Measurements from ENCODE around the gene ERMP1.
"Not testable (repeated sequence)": the region's sequence is repeated elsewhere in the genome, so short reads cannot be mapped to it uniquely, and the experiment has no call there.

Gene ERMP1

GRCh38 chr9:5817862-5818261 lies 15.1 kb downstream of the ERMP1 start:
- no peak for DNase-seq

GRCh38 chr9:5815461-5815860 lies 17.5 kb downstream of the ERMP1 start:
- no peak for DNase-seq

DNA sequence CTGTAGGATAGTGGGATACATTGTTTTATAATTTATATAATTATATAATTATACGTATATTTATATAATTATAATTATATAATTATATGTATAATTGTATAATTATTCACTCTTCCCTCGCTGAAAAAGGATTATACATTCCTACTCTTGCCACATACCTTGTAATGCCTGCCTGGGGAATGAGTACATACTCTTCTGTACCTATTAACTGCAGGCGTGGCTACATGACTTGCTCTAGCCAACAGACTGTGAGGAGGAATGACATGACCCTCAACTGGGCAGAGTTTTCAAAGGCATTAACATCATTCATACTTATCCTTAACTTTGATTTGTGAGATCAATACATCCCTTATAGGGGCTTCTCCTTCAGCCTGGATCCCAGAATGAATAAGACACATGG lies 19.1 kb downstream of the ERMP1 start:
- DNase-seq, result no peak

- DNase-seq, result no peak
These were observed 21.2 kb downstream of the ERMP1 start for GRCh38 chr9:5811751-5812150.

DNA sequence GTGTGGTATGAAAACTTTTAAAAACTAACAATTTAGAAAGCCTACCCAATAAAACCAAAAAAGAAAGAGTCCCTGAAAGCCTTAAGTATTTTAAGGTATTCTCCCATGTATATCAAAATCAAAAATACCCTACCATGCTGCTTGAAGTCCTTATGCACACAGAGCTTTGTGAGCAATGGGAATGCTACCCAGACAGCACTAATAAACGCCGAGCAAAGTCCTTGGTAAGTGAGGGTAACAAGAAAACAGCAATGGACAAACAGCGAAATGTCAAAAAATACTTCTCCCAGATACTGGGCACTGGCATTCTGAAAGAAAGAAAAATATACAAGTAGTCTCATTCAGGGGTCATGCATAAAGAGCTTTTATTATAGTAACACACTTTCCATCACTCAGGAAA lies 27.4 kb downstream of the ERMP1 start:
- DNase-seq, result no peak

GRCh38 chr9:5801739-5802113 lies 31.2 kb downstream of the ERMP1 start:
- DNase-seq, result no peak

DNA sequence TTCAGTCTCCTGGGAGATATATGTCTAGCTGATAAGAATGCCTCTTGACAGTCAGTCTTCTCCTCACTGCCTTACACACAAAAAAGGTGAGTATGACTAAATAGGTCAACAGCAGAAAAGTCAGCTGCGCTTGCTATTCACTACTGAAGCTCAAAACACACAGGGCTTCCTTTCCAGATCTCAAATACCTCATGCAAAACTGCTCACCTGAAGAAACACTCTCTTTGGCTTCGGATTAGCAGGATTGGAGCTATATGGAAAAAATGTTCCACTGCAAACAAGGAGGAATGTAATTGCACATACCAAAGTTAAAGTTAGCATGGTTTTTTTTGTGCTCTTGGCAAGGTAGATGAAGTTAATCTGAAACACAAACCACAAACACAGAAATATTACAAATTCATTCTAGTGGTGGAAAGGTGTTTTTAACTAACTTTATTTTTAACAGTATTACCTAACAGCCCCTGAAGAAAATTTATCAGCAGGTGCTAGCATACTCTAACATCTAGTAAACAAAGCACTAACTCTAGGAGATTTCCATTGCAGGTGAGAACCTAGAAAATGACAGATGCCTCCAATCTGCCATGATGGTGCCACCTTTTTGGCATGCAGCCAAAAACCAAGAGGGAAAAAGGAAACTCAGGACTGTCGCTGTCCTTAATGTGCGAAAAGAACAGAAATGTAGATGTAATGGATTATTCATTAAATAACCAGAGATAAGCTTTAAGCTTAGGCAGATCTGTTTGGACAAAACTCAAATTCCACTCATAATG lies 31.8 kb downstream of the ERMP1 start:
- DNase-seq, result no peak

- DNase-seq, result not testable (repeated sequence)
These were observed 32.5 kb downstream of the ERMP1 start for GRCh38 chr9:5800378-5800777.

GRCh38 chr9:5799314-5799713 lies 33.6 kb downstream of the ERMP1 start:
- peak; percentile 9 for DNase-seq

GRCh38 chr9:5798581-5798980 lies 34.3 kb downstream of the ERMP1 start:
- DNase-seq, result no peak

DNA sequence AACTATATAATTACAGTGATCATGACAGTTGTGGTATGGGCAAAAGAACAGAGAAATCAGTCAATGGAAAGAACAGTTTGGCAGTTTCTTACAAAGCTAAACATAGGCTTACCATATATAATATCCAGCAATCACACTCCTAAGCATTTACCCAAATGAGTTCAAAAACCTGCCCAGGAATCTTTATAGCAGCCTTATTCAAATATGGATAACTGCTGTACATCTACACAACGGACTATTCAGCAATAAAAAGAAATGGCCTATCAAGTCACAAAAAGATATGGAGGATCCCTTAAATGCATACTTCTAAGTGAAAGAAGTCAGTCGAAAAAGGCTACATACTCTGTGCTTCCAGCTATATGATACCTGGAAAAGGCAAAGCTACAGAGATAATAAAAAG lies 36.6 kb downstream of the ERMP1 start:
- DNase-seq, result no peak

DNA sequence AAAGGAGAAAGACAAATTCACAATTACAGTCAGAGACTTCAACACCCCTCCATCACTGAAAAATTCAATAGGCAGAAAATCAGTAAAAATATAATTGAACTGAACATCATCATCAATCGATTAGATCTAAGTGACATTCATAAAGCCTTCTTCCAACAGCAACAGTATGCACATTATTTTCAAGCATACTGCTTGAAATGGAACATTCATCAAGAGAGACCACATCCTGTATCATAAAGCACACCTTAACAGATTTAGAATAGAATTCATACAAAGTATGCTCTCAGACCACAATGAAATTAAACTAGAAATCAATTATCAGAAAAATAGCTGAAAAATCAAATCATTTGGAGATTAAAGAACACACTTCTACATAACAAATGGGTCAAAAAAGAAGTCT lies 39.1 kb downstream of the ERMP1 start:
- DNase-seq, result no peak

DNA sequence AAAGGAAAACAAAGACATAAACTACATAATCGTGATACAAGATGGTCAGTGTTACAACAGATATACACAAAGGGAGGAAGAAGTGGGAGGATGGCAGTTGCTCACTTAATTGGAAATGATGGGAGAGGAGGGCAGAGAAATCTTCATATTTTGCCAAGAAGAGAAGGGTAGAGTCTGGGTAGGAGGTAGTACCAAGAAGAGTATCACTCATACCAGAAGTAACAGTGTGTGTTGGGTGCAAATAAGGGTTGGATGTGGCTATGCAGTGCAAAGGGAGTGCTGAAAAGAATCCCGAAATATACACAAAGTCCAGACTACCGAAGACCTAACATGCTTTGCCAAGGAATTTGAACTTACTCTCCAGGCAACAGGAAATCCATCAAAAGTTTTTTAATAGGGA lies 41.0 kb downstream of the ERMP1 start:
- no peak for DNase-seq

GRCh38 chr9:5790923-5791322 lies 42.0 kb downstream of the ERMP1 start:
- DNase-seq, result no peak

- DNase-seq, result no peak
These were observed 43.4 kb downstream of the ERMP1 start for GRCh38 chr9:5789489-5789888.

DNA sequence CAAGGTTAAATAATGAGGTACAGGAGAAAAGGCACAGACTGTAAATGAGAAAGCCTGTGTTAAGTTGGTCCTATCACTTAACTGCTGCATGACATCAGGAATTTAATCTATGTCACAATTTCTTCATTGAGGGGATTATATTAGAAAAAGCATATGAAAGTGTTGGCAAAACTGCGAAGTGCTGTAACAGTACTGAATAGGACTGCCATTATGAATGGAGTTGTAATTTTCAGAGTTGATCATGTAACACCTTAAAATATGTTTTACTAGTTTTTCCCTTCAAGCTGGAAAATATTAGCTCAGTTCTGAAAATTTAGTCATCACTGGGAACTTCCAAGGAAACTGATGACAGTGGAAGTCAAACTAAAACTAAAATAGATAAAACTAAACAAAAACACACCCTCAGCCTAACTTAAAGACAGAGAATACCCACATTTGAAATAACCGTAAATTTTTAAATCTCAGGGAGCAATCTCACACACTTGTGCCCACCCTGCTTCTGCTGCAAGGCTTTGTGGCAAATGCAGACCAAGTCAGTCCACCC lies 45.1 kb downstream of the ERMP1 start:
- no peak for DNase-seq

DNA sequence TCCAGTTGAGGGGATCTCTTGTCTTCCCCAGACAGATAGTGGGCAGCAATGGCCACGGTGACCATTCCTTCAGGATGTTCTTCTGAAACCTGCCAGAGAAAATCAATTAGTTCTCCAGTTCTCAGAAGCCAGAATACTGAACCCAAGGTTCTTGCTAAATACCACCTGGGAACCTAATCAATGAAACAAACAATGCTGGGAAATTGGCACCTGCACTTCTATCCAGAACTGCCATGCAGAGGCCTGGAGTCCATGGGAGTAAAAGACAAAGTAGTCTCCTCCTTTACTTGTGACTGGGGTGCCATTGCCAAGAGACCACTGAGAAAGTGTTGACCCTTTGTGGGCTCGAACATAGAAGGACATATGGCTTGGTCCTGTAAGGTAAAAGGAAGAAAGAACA lies 45.7 kb downstream of the ERMP1 start:
- DNase-seq, result no peak

GRCh38 chr9:5786370-5787127 lies 46.4 kb downstream of the ERMP1 start:
- DNase-seq, result no peak

- DNase-seq, result no peak
These were observed 48.2 kb downstream of the ERMP1 start for GRCh38 chr9:5784526-5785315.

DNA sequence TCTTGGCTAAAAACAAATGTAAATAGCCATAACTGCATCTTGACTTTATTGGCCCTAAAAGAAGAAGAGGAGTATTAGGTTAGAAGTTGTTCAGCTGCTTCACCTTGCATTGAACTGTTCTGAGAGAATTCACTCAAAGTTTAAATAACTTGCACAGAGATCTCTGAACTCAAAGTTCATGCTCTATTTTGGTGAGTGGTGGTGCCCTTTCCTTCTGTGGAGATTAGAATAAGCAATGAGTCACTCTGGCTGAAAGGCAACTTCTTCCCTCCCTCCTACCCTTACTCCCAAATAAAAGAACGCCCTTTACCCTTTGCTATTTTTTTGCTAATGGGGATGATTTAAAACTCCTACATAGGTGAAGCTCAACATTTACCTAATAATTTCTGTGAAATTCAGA lies 48.9 kb downstream of the ERMP1 start:
- DNase-seq, result no peak

DNA sequence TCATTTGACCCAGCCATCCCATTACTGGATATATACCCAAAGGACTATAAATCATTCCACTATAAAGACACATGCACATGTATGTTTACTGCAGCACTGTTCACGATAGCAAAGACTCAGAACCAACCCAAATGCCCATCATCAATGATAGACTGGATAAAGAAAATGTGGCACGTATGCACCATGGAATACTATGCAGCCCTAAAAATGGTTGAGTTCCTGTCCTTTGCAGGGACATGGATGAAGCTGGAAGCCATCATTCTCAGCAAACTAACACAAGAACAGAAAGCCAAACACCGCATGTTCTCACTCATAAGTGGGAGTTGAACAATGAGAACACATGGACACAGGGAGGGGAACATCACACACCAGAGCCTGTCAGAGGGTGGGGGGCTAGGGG lies 49.5 kb downstream of the ERMP1 start:
- DNase-seq, result not testable (repeated sequence)

DNA sequence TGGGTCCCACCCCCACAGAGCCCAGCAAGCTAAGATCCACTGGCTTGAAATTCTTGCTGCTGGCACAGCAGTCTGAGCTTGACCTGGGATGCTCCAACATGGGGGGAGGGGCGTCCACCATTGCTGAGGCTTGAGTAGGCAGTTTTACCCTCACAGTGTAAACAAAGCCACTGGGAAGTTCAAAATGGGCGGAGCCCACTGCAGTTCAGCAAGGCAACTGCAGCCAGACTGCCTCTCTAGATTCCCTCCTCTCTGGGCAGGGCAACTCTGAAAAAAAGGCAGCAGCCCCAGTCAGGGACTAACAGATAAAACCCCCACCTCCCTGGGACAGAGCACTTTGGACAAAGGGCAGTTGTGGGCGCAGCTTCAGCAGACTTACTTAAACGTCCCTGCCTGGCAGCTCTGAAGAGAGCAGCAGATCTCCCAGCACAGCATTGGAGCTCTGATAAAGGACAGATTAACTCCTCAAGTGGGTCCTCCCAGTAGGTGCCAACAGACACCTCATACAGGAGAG lies 53.2 kb downstream of the ERMP1 start:
- not testable (repeated sequence) for DNase-seq

DNA sequence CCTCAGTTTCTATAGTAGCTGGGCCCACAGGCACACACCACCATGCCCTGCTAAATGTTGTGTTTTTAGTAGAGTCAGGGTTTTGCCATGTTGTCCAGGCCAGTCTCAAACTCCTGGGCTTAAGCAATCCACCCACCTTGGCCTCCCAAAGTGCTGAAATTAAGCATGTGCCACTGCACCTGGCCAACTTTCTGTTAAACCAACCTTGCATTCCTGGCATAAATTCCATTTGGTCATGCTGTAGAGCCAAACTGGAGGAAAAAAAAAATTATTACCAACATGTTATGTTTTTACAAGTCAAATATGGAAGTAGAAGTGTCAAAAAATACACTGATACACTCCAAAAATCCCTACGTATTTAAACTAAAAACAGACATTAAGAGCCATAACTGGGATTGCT lies 54.1 kb downstream of the ERMP1 start:
- DNase-seq, result no peak
